Upper lobe of left lung (tissue), 6 donors: ENCODE measurements around the gene DGKG. TPM values are rescaled to one million over a fixed set of nuclear protein-coding genes. Genes with fewer than 3 reads are reported as not detected.

ENCODE experiments used
- ATAC-seq, 2 donors: fragments of 200-7000 bp; cut with Tn5 transposase; one replicate each; pipeline ENCODE4 v1.9.1; 2022; ENCODE audit warnings: mild to moderate bottlenecking in 2 of 2, moderate library complexity in 2 of 2; ENCODE audit not compliant: low FRiP score in 2 of 2
- DNase-seq, 2 donors: peaks; one replicate each; pipeline ENCODE4 v3.0.0-alpha.2; 2019 to 2020
- H3K27ac ChIP-seq, 4 donors: fragments of 200-600 bp; sonication (generic); one replicate each; pipeline ENCODE4 v1.5.1; 2016 to 2019
- H3K27me3 ChIP-seq, 4 donors: fragments of 200-600 bp; sonication (generic); one replicate each; pipeline ENCODE4 v1.5.1; 2017 to 2019
- H3K36me3 ChIP-seq, 4 donors: fragments of 200-600 bp; sonication (generic); one replicate each; pipeline ENCODE4 v1.5.1; 2016 to 2019
- H3K4me1 ChIP-seq, 4 donors: fragments of 200-600 bp; sonication (generic); one replicate each; pipeline ENCODE4 v1.5.1; 2018 to 2019
- H3K4me3 ChIP-seq, 4 donors: fragments of 200-600 bp; sonication (generic); one replicate each; pipeline ENCODE4 v1.5.1; 2017 to 2019; ENCODE audit warnings: mild to moderate bottlenecking in 2 of 4, moderate library complexity in 1 of 4
- H3K9me3 ChIP-seq, 4 donors: fragments of 200-600 bp; sonication (generic); one replicate each; pipeline ENCODE4 v1.5.1; 2018 to 2019
- EP300 ChIP-seq, 4 donors: sonication (generic); formaldehyde crosslinking; IDR thresholded peaks; one replicate each; pipeline ENCODE4 v1.5.1; 2017; ENCODE audit warnings: antibody characterized with exemption in 4 of 4, control low read depth in 2 of 4
- POLR2A ChIP-seq, 4 donors: fragments of 450-650 bp; IDR thresholded peaks; one replicate each; pipeline ENCODE4 v1.5.1; 2016 to 2017; ENCODE audit warnings: antibody characterized with exemption in 4 of 4, mild to moderate bottlenecking in 2 of 4
- POLR2AphosphoS5 ChIP-seq, 2 donors: sonication (generic); formaldehyde crosslinking; IDR thresholded peaks; one replicate each; pipeline ENCODE4 v1.5.1; 2017; ENCODE audit warnings: antibody characterized with exemption in 2 of 2
- WGBS, 2 donors: methylation state at CpG; one replicate each; pipeline ENCODE4 v1.1.5; 2017 to 2018; 5-methylcytosine and 5-hydroxymethylcytosine counted together
- total RNA-seq, 6 donors: library from RNA; depleted of rRNA in 4 of 6; stranded (reverse); fragments of >200 nt in 4 of 6; gene quantifications; one replicate each; pipeline versions ENCODE4 v1.1.0 to v1.2.1, GENCODE V29; 2016 to 2021
- TF ChIP-seq, protein P1 (sequence below), 6 experiments: fragments of 450-650 bp in 4 of 6; fragments of 200-600 bp in 2 of 6; sonication (generic) in 2 of 6; IDR thresholded peaks; one replicate each; pipeline ENCODE4 v1.5.1; 2016 to 2019; ENCODE audit warnings: antibody characterized with exemption in 6 of 6
- donor health status: DM: no; HTN: no; CAD: no; lungs with moderate emphysema.
- donor health status: DM: no; HTN: yes; CAD: no; lungs with severe emphysema.

Gene DGKG
- total RNA-seq, 6 donors from 2014 or later = 4.4 to 32.5 (median 6.5) TPM

DNA sequence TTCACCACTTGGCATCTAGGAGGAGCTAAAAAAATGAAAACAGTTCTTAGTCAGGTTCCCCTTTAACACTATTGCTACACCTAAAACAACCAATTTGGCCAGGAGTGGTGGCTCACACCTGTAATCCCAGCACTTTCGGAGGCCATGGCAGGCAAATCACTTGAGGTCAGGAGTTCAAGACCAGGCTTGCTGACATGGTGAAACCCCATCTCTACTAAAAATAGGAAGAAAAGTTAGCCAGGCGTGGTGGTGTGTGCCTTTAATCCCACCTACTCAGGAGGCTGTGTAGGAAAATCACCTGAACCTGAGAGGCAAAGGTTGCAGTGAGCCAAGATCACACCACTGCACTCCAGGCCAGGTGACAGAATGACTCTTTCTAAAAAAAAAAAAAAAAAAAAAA is 124.1 kb downstream of the DGKG start:
- Histone ChIP-seq H3K9me3 (no peaks in the 10 kb centered on the region), H3K4me1 (peaks cover 9 to 41% (median 22%) of the 10 kb centered on the region in 4 donors), H3K36me3 (no peaks in the 10 kb centered on the region), H3K27ac (no peak overlapping the region), H3K4me3 (no peak overlapping the region), H3K27me3 (no peaks in the 10 kb centered on the region)
- TF ChIP-seq, protein P1, sequence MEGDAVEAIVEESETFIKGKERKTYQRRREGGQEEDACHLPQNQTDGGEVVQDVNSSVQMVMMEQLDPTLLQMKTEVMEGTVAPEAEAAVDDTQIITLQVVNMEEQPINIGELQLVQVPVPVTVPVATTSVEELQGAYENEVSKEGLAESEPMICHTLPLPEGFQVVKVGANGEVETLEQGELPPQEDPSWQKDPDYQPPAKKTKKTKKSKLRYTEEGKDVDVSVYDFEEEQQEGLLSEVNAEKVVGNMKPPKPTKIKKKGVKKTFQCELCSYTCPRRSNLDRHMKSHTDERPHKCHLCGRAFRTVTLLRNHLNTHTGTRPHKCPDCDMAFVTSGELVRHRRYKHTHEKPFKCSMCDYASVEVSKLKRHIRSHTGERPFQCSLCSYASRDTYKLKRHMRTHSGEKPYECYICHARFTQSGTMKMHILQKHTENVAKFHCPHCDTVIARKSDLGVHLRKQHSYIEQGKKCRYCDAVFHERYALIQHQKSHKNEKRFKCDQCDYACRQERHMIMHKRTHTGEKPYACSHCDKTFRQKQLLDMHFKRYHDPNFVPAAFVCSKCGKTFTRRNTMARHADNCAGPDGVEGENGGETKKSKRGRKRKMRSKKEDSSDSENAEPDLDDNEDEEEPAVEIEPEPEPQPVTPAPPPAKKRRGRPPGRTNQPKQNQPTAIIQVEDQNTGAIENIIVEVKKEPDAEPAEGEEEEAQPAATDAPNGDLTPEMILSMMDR (IDR thresholded peaks at IDR 0.05) = no peak
- no peak for TF ChIP-seq POLR2AphosphoS5 (IDR thresholded peaks at IDR 0.05)
- no peak for TF ChIP-seq POLR2A (IDR thresholded peaks at IDR 0.05)
- no peak for TF ChIP-seq EP300 (IDR thresholded peaks at IDR 0.05)
- WGBS, 2 donors = 79% methylated on average over 2 of the region's 2 CpGs
- DNase-seq = no peak
- ATAC-seq = no peak

DNA sequence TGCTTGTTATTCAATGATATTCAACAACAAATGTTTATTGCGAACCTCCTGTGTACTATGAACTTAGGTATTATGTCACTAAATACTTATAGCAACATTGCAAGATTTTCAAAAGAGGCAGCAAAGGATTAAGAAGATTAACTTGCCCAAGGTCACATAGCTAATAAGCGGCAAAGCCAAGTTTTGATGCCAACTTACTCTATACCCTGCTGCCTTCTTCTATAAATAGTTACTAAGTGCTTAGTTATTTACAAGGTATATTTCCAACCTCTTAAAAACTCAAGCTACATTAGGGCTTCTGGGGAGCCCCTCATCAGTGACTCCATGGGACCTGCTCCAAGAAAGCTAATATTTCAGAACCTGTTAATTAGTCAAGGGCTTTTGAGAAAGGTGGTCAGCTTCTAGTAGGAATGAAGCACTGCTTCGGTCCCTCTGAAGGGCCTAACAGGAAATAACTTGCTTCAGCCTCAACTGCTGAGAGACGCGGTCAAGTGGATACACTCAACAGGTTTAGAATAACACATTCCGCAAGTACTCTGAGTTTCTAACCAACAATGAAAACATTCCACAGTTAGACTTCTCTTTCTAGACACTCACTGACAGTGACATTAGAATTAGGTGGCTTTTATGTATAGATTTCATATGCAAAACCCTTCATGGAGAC is 125.5 kb downstream of the DGKG start:
- Histone ChIP-seq H3K36me3 (no peaks in the 10 kb centered on the region), H3K4me3 (no peak overlapping the region), H3K4me1 (peaks cover 0 to 27% (median 12%) of the 10 kb centered on the region in 4 donors), H3K27me3 (no peaks in the 10 kb centered on the region), H3K27ac (peak overlapping the region in 1 of 4 donors; percentile 5), H3K9me3 (no peaks in the 10 kb centered on the region)
- ATAC-seq (peak; percentile 64 to 84), DNase-seq (peak in 1 of 2 donors; percentile 62)
- TF ChIP-seq EP300 (IDR thresholded peaks at IDR 0.05) (peak in 1 of 4 donors; percentile 79), POLR2A (IDR thresholded peaks at IDR 0.05) (no peak), POLR2AphosphoS5 (IDR thresholded peaks at IDR 0.05) (peak in 1 of 2 donors; percentile 34)
- TF ChIP-seq, protein P1 (IDR thresholded peaks at IDR 0.05) = no peak
- 68 to 85% methylated on average over 6 of the region's 6 CpGs for WGBS, 2 donors

DNA sequence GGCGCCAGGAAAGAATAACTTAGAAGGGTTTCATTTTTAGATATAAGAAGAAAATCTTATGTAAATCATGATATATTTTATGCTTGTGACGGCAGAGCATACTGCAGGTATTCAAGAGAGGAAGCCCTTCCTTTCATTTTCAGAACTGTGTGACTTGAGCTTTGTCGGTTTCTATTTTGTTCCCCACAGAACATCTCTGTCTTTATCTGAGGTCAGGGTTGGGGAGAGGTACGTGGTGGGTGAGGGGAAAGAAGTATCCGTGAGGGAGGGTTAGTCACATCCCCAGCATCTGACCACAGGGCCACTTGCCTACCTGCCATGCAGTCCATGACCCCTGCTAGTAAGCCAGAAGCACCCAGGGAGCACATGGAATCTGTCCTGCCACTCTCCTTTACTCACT is 126.5 kb downstream of the DGKG start:
- no peaks in the 10 kb centered on the region for H3K9me3 ChIP-seq
- no peak overlapping the region for H3K27ac ChIP-seq
- no peaks in the 10 kb centered on the region for H3K36me3 ChIP-seq
- WGBS, 2 donors = 55 to 61% methylated on average over 5 of the region's 5 CpGs
- peaks cover 0 to 27% (median 11%) of the 10 kb centered on the region in 4 donors for H3K4me1 ChIP-seq
- ATAC-seq = no peak
- TF ChIP-seq POLR2AphosphoS5 (IDR thresholded peaks at IDR 0.05) = no peak
- TF ChIP-seq EP300 (IDR thresholded peaks at IDR 0.05) = no peak
- TF ChIP-seq, protein P1 (IDR thresholded peaks at IDR 0.05) = no peak
- TF ChIP-seq POLR2A (IDR thresholded peaks at IDR 0.05) = no peak
- no peak for DNase-seq
- no peaks in the 10 kb centered on the region for H3K27me3 ChIP-seq
- no peak overlapping the region for H3K4me3 ChIP-seq

DNA sequence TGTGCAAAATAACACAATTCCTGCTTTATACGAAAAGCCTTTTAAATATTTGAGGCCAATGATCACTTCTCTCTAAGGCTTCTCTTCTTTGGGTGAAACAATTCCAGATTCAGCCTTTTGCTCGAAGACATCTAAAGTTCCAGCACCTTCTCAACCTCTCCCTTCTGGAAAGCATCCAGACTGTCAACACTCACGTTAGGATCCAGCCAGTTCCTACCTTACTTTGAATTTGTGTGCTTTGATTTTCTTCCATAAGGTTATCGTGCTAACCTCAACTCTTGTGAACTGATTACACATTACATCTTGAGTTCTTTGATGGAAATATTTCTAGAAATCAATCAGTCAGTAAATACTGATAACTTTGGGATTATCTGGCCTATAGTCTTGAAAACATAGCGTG is 127.9 kb downstream of the DGKG start:
- Histone ChIP-seq H3K27ac (no peak overlapping the region), H3K9me3 (no peaks in the 10 kb centered on the region), H3K27me3 (no peaks in the 10 kb centered on the region), H3K4me3 (no peak overlapping the region), H3K36me3 (no peaks in the 10 kb centered on the region), H3K4me1 (peaks cover 0 to 27% (median 11%) of the 10 kb centered on the region in 4 donors)
- DNase-seq = peak in 1 of 2 donors; percentile 34
- WGBS, 2 donors = 59 to 70% methylated on average over 5 of the region's 5 CpGs
- no peak for TF ChIP-seq POLR2AphosphoS5 (IDR thresholded peaks at IDR 0.05)
- no peak for TF ChIP-seq POLR2A (IDR thresholded peaks at IDR 0.05)
- TF ChIP-seq, protein P1 (IDR thresholded peaks at IDR 0.05) = no peak
- no peak for TF ChIP-seq EP300 (IDR thresholded peaks at IDR 0.05)
- no peak for ATAC-seq

DNA sequence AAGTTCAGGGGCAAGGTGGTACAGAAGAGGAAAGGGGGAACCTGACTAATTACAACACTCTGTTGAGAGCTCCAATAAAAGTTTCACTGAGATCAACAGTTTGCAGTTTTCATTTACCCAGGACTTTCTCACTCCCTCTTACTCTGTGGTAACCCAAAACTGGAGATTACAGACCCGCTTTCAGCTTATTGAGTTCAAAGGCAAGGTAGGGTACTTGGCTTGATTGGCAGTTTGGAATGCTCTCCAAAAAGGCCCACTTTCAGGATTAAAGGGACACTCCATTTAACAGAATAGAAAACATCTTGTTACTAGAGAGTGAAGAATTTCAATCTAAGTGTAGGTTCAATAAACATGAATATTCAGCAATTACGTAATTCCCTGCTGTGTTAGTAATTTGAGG is 135.6 kb downstream of the DGKG start:
- ATAC-seq = peak; percentile 47 to 65
- H3K4me3 ChIP-seq = no peak overlapping the region
- H3K27me3 ChIP-seq = no peaks in the 10 kb centered on the region
- H3K9me3 ChIP-seq = no peaks in the 10 kb centered on the region
- DNase-seq = no peak
- 66 to 83% methylated on average over 2 of the region's 2 CpGs for WGBS, 2 donors
- TF ChIP-seq, protein P1 (IDR thresholded peaks at IDR 0.05) = no peak
- TF ChIP-seq EP300 (IDR thresholded peaks at IDR 0.05) = peak in 1 of 4 donors; percentile 41
- H3K4me1 ChIP-seq = peaks cover 0 to 13% (median 2%) of the 10 kb centered on the region in 4 donors
- H3K27ac ChIP-seq = no peak overlapping the region
- H3K36me3 ChIP-seq = no peaks in the 10 kb centered on the region
